HepG2 (cell line): ENCODE data around the gene CCM2. TPM values are rescaled to one million over a fixed set of nuclear protein-coding genes. Genes with fewer than 3 reads are reported as not detected.

Experiments
- ATAC-seq: fragments of 200-7000 bp; cut with Tn5 transposase; 3 replicates; pipeline ENCODE4 v1.9.1; 2020; ENCODE audit warnings: mild to moderate bottlenecking, moderate library complexity
- BruUV-seq: library from RNA; stranded (reverse); fragments of 400-500 nt; replicated peaks from 2 replicates; lab custom pipeline; 2021; lab: Mats Ljungman, UMichigan
- CTCF ChIA-PET: fragments of 300-600 bp; formaldehyde crosslinking; extraction: SDS; loops from one replicate; lab custom pipeline; 2021; ENCODE audit warnings: low total read pairs, inconsistent platforms, low intra/inter-chr PET ratio; lab: Yijun Ruan, JAX
- POLR2A ChIA-PET: fragments of 350-600 bp; sonication (Branson Sonifier 250); formaldehyde crosslinking; loops from one replicate; lab custom pipeline; 2020; ENCODE audit warnings: antibody characterized with exemption, inconsistent platforms; lab: Yijun Ruan, JAX
- DNase-seq: peaks from one replicate; pipeline ENCODE4 v3.0.0-alpha.2; 2015; ENCODE audit warnings: low spot score
- FAIRE-seq: peaks from 3 replicates; lab custom pipeline; 2011; peaks lifted over from hg19 to GRCh38; lab: Jason Lieb, UNC
- H2AFZ ChIP-seq: one replicate; pipeline ENCODE4 v1.6.1; 2011; ENCODE audit warnings: low read length, inconsistent platforms
- H3K27ac ChIP-seq: fragments of 300-600 bp; 3 replicates; pipeline ENCODE4 v1.8.0; 2011; ENCODE audit warnings: mixed run types, mild to moderate bottlenecking, mixed read lengths, low read length, inconsistent platforms; ENCODE audit not compliant: insufficient read depth; ENCODE audit errors: extremely low read length
- H3K27me3 ChIP-seq, 2 experiments: fragments of 200-600 bp in 1 of 2; 2 replicates in 1 of 2; 3 replicates in 1 of 2; pipeline versions ENCODE4 v1.6.0 to v1.8.0; 2011; ENCODE audit warnings: low read length in 2 of 2, mild to moderate bottlenecking in 2 of 2, moderate library complexity in 2 of 2, inconsistent platforms in 1 of 2; ENCODE audit not compliant: insufficient read depth in 2 of 2, control insufficient read depth in 1 of 2
- H3K36me3 ChIP-seq, 2 experiments: fragments of 200-600 bp in 1 of 2; replicated peaks in 1 of 2; 2 replicates in 1 of 2; 3 replicates in 1 of 2; pipeline versions ENCODE4 v1.5.1 to v1.8.0; 2011; ENCODE audit warnings: low read length in 2 of 2, inconsistent platforms in 1 of 2; ENCODE audit not compliant: insufficient read depth in 2 of 2, control insufficient read depth in 1 of 2
- H3K4me1 ChIP-seq: 2 replicates; pipeline ENCODE4 v1.5.1; 2012; ENCODE audit warnings: low read length, inconsistent platforms; ENCODE audit not compliant: insufficient read depth
- H3K4me2 ChIP-seq: 2 replicates; pipeline ENCODE4 v1.6.0; 2011; ENCODE audit warnings: low read depth, low read length, inconsistent platforms
- H3K4me3 ChIP-seq, 3 experiments: fragments of 200-600 bp in 1 of 3; sonication (generic), shearing (Covaris generic) in 1 of 3; replicated peaks in 1 of 3; 2 replicates each; pipeline ENCODE4 v1.5.1; 2011 to 2016; ENCODE audit warnings: low read length in 3 of 3, inconsistent platforms in 2 of 3, low read depth in 2 of 3, mild to moderate bottlenecking in 2 of 3, control low read depth in 1 of 3, mixed read lengths in 1 of 3; ENCODE audit not compliant: insufficient read depth in 1 of 3
- H3K79me2 ChIP-seq: one replicate; pipeline ENCODE4 v1.6.1; 2011; ENCODE audit warnings: low read length, inconsistent platforms; ENCODE audit not compliant: insufficient read depth
- H3K9ac ChIP-seq: 2 replicates; pipeline ENCODE4 v1.6.0; 2011; ENCODE audit warnings: mild to moderate bottlenecking, low read depth, low read length, inconsistent platforms; ENCODE audit not compliant: insufficient read depth
- H3K9me3 ChIP-seq: 2 replicates; pipeline ENCODE4 v1.5.1; 2012; ENCODE audit warnings: mild to moderate bottlenecking, low read length
- H4K20me1 ChIP-seq: 2 replicates; pipeline ENCODE4 v1.6.0; 2011; ENCODE audit warnings: inconsistent platforms, mild to moderate bottlenecking, low read length, moderate library complexity; ENCODE audit not compliant: insufficient read depth
- FOXM1 ChIP-seq: sonication (generic); formaldehyde crosslinking; IDR thresholded peaks from 2 replicates; pipeline ENCODE4 v1.5.0; 2020; ENCODE audit warnings: missing genetic modification reagents
- KAT8 ChIP-seq: IDR thresholded peaks from 2 replicates; pipeline ENCODE4 v1.6.1; 2016; ENCODE audit warnings: missing genetic modification reagents, missing compliant biosample characterization
- NFAT5 ChIP-seq: sonication (generic); formaldehyde crosslinking; IDR thresholded peaks from 2 replicates; pipeline ENCODE4 v1.4.0; 2020; ENCODE audit warnings: missing genetic modification reagents
- TAF1 ChIP-seq: sonication (generic); formaldehyde crosslinking; IDR thresholded peaks from 2 replicates; pipeline ENCODE4 v1.4.0; 2020; ENCODE audit warnings: missing genetic modification reagents
- ZNF276 ChIP-seq: sonication (generic); formaldehyde crosslinking; IDR thresholded peaks from 2 replicates; pipeline ENCODE4 v1.4.0; 2020; ENCODE audit warnings: mild to moderate bottlenecking, low read depth, missing genetic modification reagents
- ZNF30 ChIP-seq: sonication (generic); formaldehyde crosslinking; IDR thresholded peaks from 2 replicates; pipeline ENCODE4 v1.5.0; 2020; ENCODE audit warnings: mild to moderate bottlenecking, missing genetic modification reagents
- ZNF512B ChIP-seq: sonication (generic); formaldehyde crosslinking; IDR thresholded peaks from 2 replicates; pipeline ENCODE4 v1.5.1; 2020; ENCODE audit warnings: missing genetic modification reagents, mild to moderate bottlenecking, borderline replicate concordance
- ZNF687 ChIP-seq: sonication (generic); formaldehyde crosslinking; IDR thresholded peaks from 2 replicates; pipeline ENCODE4 v1.5.1; 2020; ENCODE audit warnings: mild to moderate bottlenecking, missing genetic modification reagents, moderate library complexity
- WGBS: methylation state at CpG from one replicate; pipeline ENCODE4 v1.1.6; 2017; ENCODE audit warnings: low lambda C conversion rate; 5-methylcytosine and 5-hydroxymethylcytosine counted together
- in situ Hi-C: cut with HindIII; loops from 2 replicates; pipeline ENCODE4 v1.10.0; 2017; ENCODE audit warnings: low pct_unique_long_range_greater_than_20kb; ENCODE audit not compliant: extremely low pct_ligation_motif_present
- intact Hi-C: fragments of 100-400 bp; cut with micrococcal nuclease; formaldehyde crosslinking; loops from one replicate; pipeline ENCODE4 v1.10.0; 2022; ENCODE audit not compliant: unreplicated experiment
- polyA plus RNA-seq, 8 experiments: library from polyadenylated mRNA; depleted of rRNA in 3 of 8; stranded (reverse) in 7 of 8; unstranded in 1 of 8; fragments of >200 nt; fragmentation: Illumina TruSeq in 4 of 8; extraction: Trizol in 4 of 8; gene quantifications; 2 replicates each; pipeline versions ENCODE4 v1.2.1 to v1.2.3, GENCODE V29; 2011 to 2016; ENCODE audit warnings: low read depth in 4 of 8, missing spikeins in 1 of 8, mixed read lengths in 1 of 8; ENCODE audit not compliant: insufficient read depth in 1 of 8
- total RNA-seq, 5 experiments: library from RNA; depleted of rRNA; stranded (reverse); fragments of >200 nt; fragmentation: Illumina TruSeq; extraction: Trizol; gene quantifications; 2 replicates each; pipeline ENCODE4 v1.2.3, GENCODE V29; 2016; ENCODE audit warnings: low read depth in 1 of 5

CCM2 gene
- total and polyA plus RNA-seq, 2 of the 13 experiments (the other 11 are each of a cell fraction or from before 2014, with no cell fraction given) = 13.7 to 15.8 TPM

- TF ChIP-seq ZNF512B (no peak), ZNF687 (CRISPR knock-in tag) (no peak)
Observed at GRCh38 chr7:45076946-45077345, 76.9 kb downstream of the CCM2 start (continued).

GRCh38 chr7:45077579-45077978 is 77.6 kb downstream of the CCM2 start:
- in situ Hi-C loops (no loop called here), intact Hi-C loops (no loop called here)
- no peaks in the 10 kb centered on the region for H3K4me1 ChIP-seq
- H3K4me3 ChIP-seq = no peak overlapping the region
- BruUV-seq = no TSS peak
- 87% methylated on average over 3 of the region's 9 CpGs for WGBS
- H3K27me3 ChIP-seq = peaks cover 0 to 4% of the 10 kb centered on the region in 2 experiments; a peak in 1 of 5 replicates
- no peak overlapping the region for H3K9ac ChIP-seq
- no peak for FAIRE-seq
- no peak overlapping the region for H3K27ac ChIP-seq
- H3K36me3 ChIP-seq = peaks cover 4 to 15% of the 10 kb centered on the region in 2 experiments; a peak in 3 of 5 replicates
- CTCF ChIA-PET = interaction anchor here (1.9 kb wide), 1 partner anchor 58 kb away, joined by 7 read pairs; no protein-coding TSS in a partner anchor
- no peak overlapping the region for H2AFZ ChIP-seq
- no peaks in the 10 kb centered on the region for H3K79me2 ChIP-seq
- ATAC-seq = no peak
- H3K9me3 ChIP-seq = no peaks in the 10 kb centered on the region
- POLR2A ChIA-PET = no interaction called here
- no peak for DNase-seq
- no peak overlapping the region for H3K4me2 ChIP-seq
- H4K20me1 ChIP-seq = no peaks in the 10 kb centered on the region
- no peak for TF ChIP-seq NFAT5 (CRISPR knock-in tag)
- no peak for TF ChIP-seq FOXM1 (CRISPR knock-in tag)
- no peak for TF ChIP-seq ZNF276 (CRISPR knock-in tag)
- TF ChIP-seq TAF1 (CRISPR knock-in tag) = no peak
- TF ChIP-seq ZNF30 = no peak
- no peak for TF ChIP-seq KAT8 (CRISPR knock-in tag)
